H1 (cell line): ENCODE measurements around the gene SCGB1D4. TPM values are rescaled to one million over a fixed set of nuclear protein-coding genes. Genes with fewer than 3 reads are reported as not detected.

Experiments used
- CHD1 ChIP-seq: IDR thresholded peaks from 2 replicates; pipeline ENCODE4 v1.6.1; 2012; ENCODE audit warnings: low read depth, low read length, improper control_type of control experiment
- CREB1 ChIP-seq: IDR thresholded peaks from 2 replicates; pipeline ENCODE4 v1.6.1; 2012; ENCODE audit warnings: inconsistent platforms
- EP300 ChIP-seq, 2 experiments: IDR thresholded peaks; 1 replicate in 1 of 2; 2 replicates in 1 of 2; pipeline ENCODE4 v1.6.1; 2011 to 2012; ENCODE audit warnings: low read depth in 2 of 2, low read length in 2 of 2, mild to moderate bottlenecking in 2 of 2, borderline replicate concordance in 1 of 2, inconsistent platforms in 1 of 2, moderate library complexity in 1 of 2
- GABPA ChIP-seq: IDR thresholded peaks from 2 replicates; pipeline ENCODE4 v1.6.1; 2011; ENCODE audit warnings: mild to moderate bottlenecking, low read length, moderate library complexity, borderline replicate concordance; ENCODE audit not compliant: insufficient read depth
- NANOG ChIP-seq: IDR thresholded peaks from 2 replicates; pipeline ENCODE4 v1.6.1; 2011; ENCODE audit warnings: low read length, low read depth, mild to moderate bottlenecking, inconsistent platforms; ENCODE audit not compliant: insufficient read depth, poor library complexity, severe bottlenecking
- TAF1 ChIP-seq: IDR thresholded peaks from 2 replicates; pipeline ENCODE4 v1.6.1; 2011; ENCODE audit warnings: mild to moderate bottlenecking, low read depth, low read length
- polyA plus RNA-seq, 7 experiments: library from polyadenylated mRNA; depleted of rRNA in 3 of 7; stranded (reverse) in 5 of 7; unstranded in 2 of 7; fragments of >200 nt in 5 of 7; fragments of 200-250 nt in 2 of 7; gene quantifications; 1 replicate in 5 of 7; 2 replicates in 1 of 7; 4 replicates in 1 of 7; pipeline versions ENCODE4 v1.2.1 to v1.2.3, GENCODE V29; 2011 to 2013; ENCODE audit warnings: missing spikeins in 2 of 7, mixed read lengths in 2 of 7
- total RNA-seq: library from RNA; stranded (reverse); fragmentation: NEBNext Ultra II Directional; extraction: Animal tissue kit (Norgen Biotek cat#: 25700); gene quantifications from 2 replicates; pipeline ENCODE4 v1.2.1, GENCODE V29; 2021

The SCGB1D4 gene
- total and polyA plus RNA-seq, 2 of the 8 experiments (the other 6 are each of a cell fraction or from before 2014, with no cell fraction given), result not detected

GRCh38 chr11:62315431-62315830 lies 16.6 kb upstream of the SCGB1D4 start (continued):
- no peak for TF ChIP-seq GABPA
- no peak for TF ChIP-seq CREB1
- TF ChIP-seq TAF1, result no peak
- no peak for TF ChIP-seq NANOG
- TF ChIP-seq EP300 (IDR thresholded peaks at IDR 0.05; ENCODE audit: borderline replicate concordance in 1 of 2, low read depth in 2 of 2, low read length in 2 of 2), result no peak
- TF ChIP-seq CHD1, result no peak
